Fibroblast of skin of abdomen (primary cell): Measurements from ENCODE around the gene PIK3R6. TPM values are rescaled to one million over a fixed set of nuclear protein-coding genes. Genes with fewer than 3 reads are reported as not detected.

Source experiments
- DNase-seq: peaks from one replicate; pipeline ENCODE4 v3.0.0-alpha.2; 2013
- polyA plus RNA-seq, 2 experiments: library from polyadenylated mRNA; unstranded; fragments of 120-200 nt; gene quantifications; one replicate each; pipeline ENCODE4 v1.2.1, GENCODE V29; 2013; ENCODE audit not compliant: insufficient read length in 2 of 2

The PIK3R6 gene, protein sequence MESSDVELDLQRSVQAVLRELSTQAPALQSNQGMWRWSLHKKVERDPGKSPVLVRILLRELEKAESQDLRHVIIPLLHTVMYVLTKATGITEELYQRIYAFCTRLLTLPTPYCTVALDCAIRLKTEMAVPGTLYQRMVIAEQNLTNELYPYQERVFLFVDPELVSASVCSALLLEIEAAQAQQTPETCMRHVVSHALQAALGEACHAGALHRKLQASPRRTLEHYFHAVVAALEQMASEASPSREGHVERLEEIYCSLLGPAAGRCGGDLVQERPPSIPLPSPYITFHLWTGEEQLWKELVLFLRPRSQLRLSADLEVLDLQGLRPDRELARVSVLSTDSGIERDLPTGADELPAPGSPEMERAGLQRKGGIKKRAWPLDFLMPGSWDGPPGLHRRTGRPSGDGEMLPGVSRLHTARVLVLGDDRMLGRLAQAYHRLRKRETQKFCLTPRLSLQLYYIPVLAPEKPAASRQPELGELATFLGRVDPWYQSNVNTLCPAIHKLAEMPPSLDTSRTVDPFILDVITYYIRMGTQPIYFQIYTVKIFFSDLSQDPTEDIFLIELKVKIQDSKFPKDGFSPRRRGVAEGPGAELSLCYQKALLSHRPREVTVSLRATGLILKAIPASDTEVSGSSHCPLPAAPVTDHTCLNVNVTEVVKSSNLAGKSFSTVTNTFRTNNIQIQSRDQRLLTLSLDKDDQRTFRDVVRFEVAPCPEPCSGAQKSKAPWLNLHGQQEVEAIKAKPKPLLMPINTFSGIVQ
- 0.04 TPM for polyA plus RNA-seq (2013, experiment 1 of 2; ENCODE audit: insufficient read length)
- polyA plus RNA-seq (2013, experiment 2 of 2; ENCODE audit: insufficient read length): not detected

DNA sequence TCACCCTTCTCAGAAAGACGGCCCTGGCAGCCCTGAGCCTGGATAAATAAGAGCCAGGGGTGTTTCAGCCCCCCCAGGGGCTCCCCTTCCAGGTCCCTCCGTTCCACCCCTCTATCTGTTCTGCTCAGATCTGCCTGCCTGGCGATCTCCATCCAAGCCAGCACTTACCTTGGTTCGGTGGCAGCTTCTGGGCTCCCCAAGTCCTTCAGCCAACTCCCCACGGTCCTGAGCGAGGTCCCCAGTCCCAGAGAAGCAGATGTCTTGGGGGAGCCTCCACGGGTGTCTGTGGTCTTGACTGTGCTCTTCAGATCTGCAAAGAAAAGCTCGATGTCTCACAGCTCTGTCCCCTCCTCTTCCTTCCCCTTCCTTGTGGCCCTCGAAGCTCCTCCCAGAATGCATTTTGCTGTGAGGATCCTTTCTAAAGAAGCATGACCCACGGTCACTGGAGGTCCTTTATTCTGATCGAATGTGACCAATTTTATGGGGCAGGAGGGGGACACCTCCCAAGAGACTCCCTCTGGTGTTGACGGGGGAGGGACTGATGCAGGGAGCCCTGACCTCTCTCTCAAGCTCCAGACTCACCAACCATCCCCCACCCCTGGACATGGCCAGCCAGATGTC, at the start of gene PIK3R6:
PIK3R6 (minus strand) TSS at position 314 of the 621 bp plus-strand sequence. CDS start 17,880 bp downstream, outside the sequence.
- DNase-seq: no peak

DNA sequence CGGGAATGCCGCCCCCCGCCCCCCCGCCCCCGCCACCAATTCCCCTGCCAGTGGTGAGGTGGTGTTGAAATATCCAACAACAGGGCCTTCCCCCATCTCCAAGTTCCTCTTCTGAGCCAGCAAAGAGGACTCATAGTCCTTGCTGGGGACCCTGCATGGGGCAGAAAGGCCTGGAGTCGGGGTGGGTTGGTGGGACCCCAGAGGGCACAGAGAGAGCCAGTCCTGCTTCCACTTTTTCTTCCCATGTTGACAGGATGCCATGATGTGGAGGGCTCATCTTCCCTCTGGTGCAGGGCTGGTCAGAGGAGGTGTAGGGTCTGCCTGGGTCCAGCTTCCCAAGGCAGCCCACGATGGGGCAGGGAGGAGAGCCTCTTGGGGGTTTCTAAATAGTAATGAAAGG, 49.0 kb upstream of the PIK3R6 start:
- DNase-seq: no peak

DNA sequence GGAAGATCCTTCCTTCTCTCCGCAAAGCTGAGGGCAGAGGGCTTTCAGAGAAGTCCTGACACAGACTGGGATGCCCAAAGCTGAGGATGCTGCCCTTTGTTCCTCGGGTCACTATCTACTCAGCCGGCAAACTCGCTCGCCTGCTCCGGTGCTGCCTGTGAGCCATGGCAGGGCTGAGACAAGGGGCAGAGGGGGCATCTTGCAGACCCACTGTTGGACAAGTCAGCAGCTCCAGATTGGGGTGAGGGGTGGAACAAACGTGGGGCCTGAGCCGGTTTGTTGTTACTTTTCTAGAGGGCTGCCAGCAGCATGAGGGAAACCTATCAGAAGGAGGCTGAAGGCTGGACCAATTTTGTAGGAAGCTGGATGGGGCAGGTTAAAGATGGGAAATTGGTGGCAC, 47.1 kb upstream of the PIK3R6 start:
- no peak for DNase-seq

DNA sequence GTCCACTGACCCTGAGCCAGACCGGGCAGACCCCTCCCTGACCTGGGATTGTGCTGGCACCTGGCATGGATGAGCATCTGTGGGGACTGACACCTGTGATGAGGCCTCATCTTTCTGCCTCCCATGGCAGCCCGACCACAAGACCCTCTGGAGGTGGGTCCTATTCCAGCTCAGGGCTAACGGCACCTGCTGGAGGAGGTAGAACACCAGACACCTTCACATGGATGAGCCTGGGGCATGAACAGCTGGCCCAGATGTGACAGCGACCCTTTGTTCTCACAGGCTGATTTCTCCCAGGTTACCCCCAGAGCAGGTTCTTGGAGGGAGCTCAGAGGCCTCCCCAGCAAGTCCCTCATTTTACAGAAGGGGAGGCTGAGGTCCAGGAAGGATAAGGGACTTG, 46.4 kb upstream of the PIK3R6 start:
- DNase-seq: no peak

DNA sequence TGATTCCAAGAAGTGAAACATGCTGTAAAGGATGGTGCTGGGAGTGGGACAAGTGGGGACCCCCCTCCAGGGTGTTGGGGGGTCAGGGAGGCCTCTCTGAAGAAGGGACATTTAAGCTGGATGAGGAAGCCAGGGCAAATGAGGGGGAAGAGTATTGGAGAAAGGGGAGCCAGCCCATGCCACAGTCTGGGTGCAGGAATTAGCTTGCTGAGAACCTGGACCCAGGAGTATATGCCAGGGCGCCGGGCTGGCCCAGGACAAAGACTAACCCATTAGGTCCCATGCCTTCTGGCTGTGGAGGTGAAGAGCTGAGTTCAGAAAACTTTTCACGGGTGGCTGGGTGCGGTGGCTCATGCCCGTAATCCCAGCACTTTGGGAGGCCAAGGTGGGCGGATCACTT, 45.6 kb upstream of the PIK3R6 start:
- no peak for DNase-seq

DNA sequence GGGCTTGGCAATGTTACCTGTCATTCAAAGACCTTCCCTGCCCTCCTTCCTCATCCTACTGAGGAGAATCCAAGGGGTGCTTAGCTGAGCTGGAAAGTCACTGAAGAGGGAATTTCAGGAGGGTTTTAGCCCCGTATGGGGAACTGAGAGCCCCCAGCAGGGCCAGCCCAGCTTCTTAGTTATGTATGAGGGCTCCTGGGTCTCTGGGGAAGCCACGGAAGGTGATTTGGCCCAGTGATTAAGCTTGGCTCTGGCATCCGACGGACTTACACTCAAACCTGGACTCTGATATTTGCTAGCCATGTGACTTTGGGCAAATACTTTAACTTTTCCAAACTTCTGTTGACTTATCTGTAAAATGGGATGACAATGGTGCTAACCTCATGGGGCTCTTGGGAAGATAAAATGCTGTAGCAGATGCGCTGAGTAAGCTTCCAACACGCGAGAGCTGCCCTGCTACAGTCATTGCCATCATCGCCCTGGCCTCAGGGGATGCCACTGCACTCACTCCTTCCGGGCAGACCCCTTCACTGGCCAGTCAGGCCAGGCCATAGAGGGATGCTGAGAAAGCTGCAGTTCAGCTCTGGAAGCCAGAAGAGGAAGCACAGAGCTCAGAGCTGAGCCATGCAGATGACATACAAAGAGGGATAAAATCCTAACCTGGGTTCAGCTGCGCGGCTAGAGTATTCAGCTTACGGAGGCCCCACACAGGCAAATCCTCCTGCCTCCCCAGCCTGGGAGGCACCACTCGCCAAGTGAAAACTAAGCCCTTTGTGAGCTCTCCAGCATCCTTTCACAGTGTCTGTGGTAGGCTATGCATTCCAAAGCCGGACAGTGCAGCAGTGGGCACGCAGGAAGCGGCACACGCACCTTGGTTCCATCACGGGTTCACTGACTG, 44.9 kb upstream of the PIK3R6 start:
- DNase-seq: no peak

DNA sequence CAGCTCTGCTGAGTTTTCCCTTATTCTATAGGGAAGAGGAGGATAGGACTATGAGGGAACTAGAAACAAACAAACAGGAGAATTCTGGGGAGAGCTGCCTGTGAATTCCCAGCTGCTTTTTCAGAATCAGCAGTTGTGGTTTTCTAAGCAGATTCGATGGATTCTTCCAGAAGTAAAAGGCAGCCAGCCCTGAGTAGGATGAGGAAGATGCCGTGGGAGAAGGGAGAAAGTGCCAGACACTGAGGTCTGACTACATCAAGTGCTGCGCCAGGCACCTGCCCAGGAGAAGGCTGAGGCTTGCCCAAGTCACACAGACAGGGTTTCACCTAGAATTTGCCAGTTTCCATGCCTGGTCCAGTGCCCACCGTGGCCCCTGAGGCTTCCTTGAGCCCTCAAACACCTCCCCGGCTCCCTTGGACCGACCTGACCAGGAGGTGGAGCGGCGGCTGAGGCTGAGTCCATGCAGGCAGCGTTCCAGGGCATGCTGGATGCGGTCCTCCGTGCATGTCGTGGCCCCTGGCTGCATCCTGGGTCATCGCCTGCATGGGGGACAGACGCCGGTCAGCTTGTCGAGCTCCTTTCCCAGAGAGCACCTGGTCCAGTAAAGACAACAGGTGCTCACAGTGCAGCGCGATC, 43.6 kb upstream of the PIK3R6 start:
- no peak for DNase-seq

DNA sequence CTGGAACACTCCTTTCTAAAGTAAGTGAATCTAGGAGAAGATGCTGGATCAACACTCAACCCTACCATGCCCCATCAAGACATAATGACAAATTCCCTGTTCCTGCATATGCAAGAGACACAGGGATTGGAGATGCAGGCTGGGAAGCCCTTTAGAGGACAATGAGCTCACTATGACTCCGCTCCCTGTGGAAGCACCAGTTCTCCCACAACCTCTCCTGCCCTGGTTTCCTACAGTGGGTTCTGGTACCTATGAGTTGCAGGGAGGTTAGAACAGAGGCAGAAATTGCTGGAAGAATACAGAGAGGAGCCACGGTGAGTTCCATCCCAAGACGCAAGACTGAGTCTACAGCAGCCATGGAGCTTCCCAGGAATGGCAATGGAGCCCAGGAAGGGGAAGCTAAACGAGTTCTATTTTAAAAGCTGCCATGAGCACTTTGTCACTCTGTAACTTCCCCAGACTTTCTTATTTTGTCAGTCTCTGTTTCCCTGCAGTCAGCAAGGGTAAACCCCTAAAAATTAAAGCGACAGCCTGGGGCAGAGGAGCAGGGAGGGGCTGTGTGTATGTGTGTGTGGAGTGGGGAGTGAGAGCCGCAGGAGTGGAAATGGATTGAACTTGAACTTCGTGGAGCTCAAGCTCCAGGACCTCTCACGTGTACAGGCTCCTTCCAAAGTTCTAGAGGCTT, 42.3 kb upstream of the PIK3R6 start:
- no peak for DNase-seq

DNA sequence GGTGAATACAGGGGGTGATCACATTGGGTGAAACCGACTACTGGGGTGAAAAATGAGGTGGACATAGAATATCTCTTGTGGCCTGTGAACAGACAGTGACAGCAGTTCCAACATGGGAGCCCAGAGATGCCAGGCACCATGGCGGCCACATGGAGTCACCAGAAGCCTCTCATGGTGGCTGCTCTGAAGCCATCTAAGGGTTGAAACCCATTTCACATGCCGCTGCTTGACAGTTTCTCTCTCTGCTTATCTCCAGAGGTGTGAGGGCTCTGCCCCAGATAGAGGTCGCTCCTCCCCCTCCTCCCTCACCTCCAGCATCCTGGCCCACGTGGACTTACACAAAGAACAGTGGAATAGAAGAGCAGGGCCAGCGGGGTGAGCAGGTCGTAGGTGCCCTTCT, 37.9 kb upstream of the PIK3R6 start:
- DNase-seq: no peak

DNA sequence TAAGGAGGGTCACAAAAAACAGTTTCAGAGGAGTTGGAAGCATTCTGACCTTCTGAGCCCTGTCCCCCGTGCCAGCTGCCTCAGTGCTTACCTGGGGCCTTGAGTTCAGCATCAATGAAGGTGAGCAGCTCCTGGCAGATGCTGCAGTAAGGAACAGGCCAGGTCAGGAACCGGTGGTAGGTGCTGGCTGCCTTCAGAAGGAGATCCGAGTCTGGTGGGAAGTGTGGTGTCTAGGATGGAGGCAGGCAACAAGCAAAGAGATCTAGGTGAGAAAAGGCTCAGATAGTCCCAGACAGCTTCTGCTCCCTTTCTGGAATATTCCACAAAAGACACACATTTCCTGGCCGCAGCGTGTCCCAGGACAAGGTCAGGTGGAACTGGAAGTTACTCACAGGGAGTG, 37.2 kb upstream of the PIK3R6 start:
- DNase-seq: no peak

DNA sequence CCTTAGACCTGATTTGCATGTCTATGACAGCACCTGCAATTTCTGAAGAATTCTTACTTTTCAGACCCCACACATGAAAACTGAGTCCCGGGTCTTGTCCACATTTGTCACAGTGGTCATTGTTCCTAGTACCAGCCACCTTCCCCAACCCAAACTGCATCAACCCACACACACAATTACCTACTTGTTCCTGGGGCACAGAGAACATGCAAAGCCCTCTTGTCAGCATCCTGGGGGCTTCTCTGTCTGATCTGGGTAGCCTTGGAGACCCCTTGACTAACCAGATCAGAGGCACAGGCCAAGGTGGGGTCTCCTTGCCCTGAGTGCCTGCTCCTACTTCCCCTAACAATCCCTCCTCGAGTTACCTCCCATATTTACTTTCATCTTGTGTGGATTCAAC, 36.7 kb upstream of the PIK3R6 start:
- no peak for DNase-seq

DNA sequence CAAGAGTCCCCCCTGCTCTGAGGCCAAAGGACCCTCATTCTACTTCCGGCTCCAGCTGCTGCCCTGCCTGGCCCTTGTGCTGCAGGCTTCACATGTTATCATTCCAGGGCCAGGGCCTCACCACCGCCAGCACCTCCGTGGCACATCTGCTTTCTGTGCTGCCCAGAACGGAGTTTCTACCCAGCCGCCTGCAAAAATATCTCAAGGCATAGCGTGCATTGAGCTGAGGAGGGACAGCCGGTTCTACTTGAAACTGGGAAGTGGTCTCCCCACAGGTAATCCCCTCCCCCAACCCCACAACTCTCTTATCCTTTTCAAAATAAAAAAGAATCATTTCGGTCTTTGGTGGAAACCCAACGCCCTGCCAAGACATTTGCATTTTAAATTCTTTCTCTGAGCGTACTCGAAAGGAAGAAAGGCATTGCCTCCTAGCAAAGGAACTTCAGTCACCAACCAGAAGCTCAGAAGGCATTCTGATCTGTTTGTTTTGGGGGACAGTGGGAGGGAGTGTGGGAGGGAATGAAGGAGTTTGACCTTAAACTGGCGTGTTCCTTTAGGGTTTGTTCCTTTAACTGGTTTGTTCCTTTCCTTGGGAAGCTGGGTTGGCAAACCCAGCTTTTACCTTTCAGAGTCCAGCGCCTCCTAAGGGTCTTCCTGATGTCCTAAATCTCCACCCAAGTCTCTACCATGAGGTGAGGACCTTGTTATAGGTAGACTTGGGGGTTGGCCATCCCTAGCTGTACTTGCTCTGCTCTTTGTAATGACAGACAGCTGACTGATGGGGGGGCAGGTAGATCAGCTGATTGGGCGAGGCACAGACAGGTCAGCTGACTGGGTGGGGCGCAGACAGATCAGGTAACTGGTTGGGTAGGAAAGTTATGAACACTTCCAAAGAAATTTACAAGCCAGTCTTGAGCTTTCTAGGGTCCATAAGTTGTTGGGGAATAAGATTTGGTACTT, 33.4 kb upstream of the PIK3R6 start:
- no peak for DNase-seq

DNA sequence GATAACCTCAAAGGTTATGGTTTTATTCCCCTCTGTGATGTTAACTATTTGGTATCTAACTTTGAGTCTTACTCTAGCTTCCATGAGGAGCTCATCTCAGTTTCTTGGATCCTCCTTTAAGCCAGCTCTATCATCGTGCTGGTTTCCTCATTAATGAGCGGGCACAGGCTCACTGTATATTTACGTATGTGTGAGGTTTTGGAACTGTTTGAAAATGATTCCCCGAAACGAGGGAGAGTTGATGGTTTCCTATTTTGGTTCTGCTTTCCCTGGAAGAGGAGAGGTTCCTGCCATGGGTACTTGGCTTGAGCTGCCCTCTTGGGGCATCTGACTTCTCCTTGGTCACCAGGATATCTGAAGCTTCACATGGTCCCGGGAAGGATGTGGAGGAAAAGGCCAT, 32.7 kb upstream of the PIK3R6 start:
- no peak for DNase-seq

DNA sequence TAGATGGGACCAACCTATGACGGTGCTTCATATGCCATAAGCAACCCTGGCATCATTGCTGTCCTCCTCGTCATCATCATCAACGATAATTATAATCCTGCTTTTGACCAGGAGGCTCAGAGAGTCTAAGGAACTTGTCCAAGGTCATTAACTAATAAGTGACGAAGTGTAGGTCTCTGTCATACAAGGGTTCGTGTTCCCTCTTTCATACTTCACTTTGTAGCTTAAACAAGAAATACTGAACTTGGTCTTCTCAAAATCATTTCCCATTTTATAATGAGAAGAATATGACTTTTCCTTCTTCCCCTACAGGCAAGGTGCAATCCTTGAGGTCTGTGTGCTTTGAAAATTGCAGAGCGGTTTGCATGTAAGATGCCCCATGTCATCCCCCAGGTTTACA, 31.2 kb upstream of the PIK3R6 start:
- DNase-seq: no peak

DNA sequence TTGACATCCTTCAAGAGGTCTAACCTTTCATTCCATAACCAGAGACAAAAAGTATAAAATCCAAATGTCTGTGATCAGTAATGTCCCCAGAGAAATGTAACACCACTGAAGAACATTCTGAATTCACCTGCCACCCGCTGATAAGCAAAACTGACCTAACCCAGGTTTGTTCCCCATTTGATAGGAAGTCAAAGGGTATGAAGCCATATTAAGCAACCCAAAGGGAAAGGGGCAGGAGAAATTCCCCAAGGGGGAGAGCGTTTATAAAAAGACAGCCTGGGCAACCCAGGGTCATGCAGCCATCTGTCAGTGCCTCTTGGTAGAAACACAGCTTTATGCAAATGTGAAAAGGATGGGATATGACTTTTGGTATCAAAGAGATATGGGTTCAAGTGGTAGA, 30.7 kb upstream of the PIK3R6 start:
- DNase-seq: no peak

DNA sequence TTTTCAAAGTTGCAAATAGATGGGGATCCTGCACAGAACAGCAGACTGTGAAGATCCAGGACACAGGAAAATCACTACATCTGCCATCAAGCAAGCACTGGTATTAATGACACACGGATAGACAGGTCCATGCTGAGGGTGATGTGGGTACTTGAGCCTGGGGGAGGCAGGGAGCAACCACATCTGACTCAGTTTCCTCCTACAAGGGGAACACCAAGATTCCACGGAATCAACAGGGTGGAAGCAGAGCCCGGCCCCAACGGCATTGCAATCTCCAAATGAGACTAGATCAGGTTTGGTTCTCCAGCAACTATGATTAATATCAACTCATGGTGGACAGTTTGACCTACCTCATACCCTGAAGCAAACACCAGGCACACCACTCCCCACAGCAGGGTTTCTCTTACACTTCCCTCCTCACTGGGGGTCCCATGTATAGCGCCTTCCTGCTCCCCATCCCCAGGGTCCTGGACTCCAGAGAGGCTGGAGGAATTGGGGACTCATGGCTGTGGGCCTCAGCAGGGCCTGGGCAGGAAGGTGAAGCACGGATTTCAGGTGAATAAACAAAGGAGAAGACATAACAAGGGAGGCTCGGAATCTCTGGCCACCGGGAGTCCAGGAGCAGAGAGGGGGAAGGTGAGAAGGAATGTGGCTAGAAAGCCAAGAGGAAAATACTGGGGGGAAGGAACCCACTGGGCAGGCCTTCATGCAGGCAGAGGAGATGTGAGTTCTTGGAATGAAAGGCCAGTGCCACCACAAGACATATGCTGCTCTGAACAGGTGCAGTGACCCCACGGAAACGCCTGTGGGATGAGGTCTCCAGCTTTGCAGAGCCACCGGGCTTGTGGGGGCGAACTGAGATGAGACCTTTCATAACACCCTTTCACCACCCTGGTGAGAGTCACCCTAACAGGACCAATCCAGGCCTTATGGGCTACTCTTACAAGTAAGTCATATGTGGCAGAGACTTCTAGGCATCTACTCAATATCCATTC, 29.5 kb upstream of the PIK3R6 start:
- no peak for DNase-seq

DNA sequence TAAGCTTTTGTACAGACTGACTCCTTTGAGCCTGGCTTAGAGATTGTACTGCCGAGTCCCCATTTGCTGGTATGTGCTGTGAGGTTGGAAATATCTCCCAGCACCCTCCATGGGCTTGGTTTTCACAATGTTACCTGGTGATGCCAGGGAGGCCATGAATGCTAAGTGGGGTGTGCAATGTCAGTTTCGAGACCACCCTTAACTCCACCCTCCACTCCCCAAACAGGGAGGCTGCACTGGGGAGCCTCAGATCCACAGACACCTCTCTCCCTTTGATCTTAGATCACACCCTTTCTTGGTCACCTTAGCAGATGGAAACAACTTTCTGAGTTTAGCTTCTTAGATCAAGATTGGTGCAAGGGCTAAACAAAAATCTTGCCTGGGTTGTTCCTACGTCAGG, 28.6 kb upstream of the PIK3R6 start:
- DNase-seq: no peak

DNA sequence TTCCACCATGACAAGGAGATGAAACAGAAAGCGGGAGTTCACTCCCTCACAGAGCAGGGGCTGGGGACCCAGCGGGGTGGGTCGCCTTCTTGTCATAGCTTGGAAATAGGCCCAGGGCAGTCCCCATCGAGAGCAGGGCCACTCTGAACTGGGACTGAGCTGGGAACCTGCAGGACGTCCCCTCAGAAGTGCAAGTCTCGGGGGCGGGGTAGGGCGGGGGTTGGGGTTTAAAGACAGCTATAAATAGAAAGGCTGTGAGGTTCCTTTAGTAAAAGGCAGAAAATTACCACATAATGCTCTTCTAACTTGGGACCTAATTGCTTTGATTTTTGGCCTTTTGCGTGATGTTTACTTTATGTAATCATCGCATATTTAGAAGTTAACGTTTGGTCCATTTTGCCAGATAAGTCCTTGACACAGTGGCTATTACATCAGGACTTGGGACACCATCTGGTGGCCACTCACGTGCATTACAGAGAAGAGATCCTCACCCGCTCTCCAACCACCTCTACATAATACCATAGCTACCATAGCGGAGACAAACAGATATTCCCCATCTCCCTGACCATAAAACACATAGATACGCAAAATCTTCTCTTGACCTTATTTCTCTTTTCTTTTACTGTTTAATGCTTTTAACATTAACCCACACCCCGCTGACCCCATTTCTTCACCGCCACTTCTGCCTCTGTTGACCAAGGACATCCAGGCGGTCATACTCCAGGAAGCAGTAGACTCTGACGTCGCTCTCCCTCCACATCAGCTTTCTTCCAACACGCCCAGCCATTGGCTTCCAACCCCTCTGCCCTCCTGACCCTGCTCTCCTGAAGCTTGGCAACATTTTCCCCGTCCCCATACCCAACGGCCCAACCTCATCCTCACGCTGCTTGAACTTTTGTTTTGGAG, 27.5 kb upstream of the PIK3R6 start:
- peak; percentile 71 for DNase-seq
